Measurements from ENCODE around the gene MORC4.

MORC4 gene

GRCh38 chrX:106901341-106901740 is 98.7 kb downstream of the MORC4 start:
- Histone ChIP-seq H3K79me2 (ENCODE audit: insufficient read depth, low read depth) (no peaks in the 10 kb centered on the region), H3K27me3 (ENCODE audit: insufficient read depth, low read depth) (no peaks in the 10 kb centered on the region), H3K4me3 (IDR thresholded peaks at IDR 0.05; ENCODE audit: insufficient read depth, low read depth, low read length) (no peak overlapping the region), H3K4me1 (ENCODE audit: low read depth, poor library complexity, severe bottlenecking) (no peaks in the 10 kb centered on the region), H3K27ac (no peak overlapping the region), H3K9ac (no peak overlapping the region), H2AFZ (ENCODE audit: low read depth) (no peak overlapping the region), H3K4me2 (no peak overlapping the region), H4K20me1 (ENCODE audit: insufficient read depth) (no peaks in the 10 kb centered on the region), H3K36me3 (ENCODE audit: insufficient read depth) (no peaks in the 10 kb centered on the region)
- TF ChIP-seq CTCF (conservative IDR thresholded peaks at IDR 0.05; ENCODE audit: low read depth, low read length) = no peak

GRCh38 chrX:106899841-106900240 is 100.2 kb downstream of the MORC4 start:
- Histone ChIP-seq H3K4me1 (ENCODE audit: low read depth, poor library complexity, severe bottlenecking) (no peaks in the 10 kb centered on the region), H3K79me2 (ENCODE audit: insufficient read depth, low read depth) (no peaks in the 10 kb centered on the region), H3K36me3 (ENCODE audit: insufficient read depth) (no peaks in the 10 kb centered on the region), H4K20me1 (ENCODE audit: insufficient read depth) (no peaks in the 10 kb centered on the region), H3K9ac (no peak overlapping the region), H3K4me2 (no peak overlapping the region), H3K27ac (no peak overlapping the region), H2AFZ (ENCODE audit: low read depth) (no peak overlapping the region), H3K4me3 (IDR thresholded peaks at IDR 0.05; ENCODE audit: insufficient read depth, low read depth, low read length) (no peak overlapping the region), H3K27me3 (ENCODE audit: insufficient read depth, low read depth) (no peaks in the 10 kb centered on the region)
- no peak for TF ChIP-seq CTCF (conservative IDR thresholded peaks at IDR 0.05; ENCODE audit: low read depth, low read length)

DNA sequence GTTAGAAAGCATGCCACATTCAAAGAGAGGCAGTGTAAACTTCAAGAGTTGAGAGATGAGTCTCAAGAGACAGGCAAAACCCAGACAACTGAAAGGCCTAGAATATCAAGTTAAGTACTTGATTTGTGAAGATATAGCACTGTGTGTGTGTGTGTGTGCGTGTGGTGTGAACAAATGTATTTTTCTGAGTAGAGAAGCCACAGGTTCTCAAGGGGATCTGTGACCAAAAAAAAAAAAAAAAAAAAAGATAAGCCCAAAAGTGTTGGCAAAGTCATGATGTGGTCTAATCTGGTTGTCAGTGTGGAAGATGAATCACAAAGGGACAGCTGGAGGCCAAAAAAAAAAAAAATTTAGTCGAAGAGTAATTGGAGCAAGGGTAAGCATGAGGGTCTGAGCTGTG is 100.7 kb downstream of the MORC4 start:
- Histone ChIP-seq H2AFZ (ENCODE audit: low read depth) (no peak overlapping the region), H3K4me2 (no peak overlapping the region), H3K27ac (no peak overlapping the region), H4K20me1 (ENCODE audit: insufficient read depth) (no peaks in the 10 kb centered on the region), H3K4me1 (ENCODE audit: low read depth, poor library complexity, severe bottlenecking) (no peaks in the 10 kb centered on the region), H3K9ac (no peak overlapping the region), H3K36me3 (ENCODE audit: insufficient read depth) (no peaks in the 10 kb centered on the region), H3K27me3 (ENCODE audit: insufficient read depth, low read depth) (no peaks in the 10 kb centered on the region), H3K79me2 (ENCODE audit: insufficient read depth, low read depth) (no peaks in the 10 kb centered on the region), H3K4me3 (IDR thresholded peaks at IDR 0.05; ENCODE audit: insufficient read depth, low read depth, low read length) (no peak overlapping the region)
- no peak for TF ChIP-seq CTCF (conservative IDR thresholded peaks at IDR 0.05; ENCODE audit: low read depth, low read length)

DNA sequence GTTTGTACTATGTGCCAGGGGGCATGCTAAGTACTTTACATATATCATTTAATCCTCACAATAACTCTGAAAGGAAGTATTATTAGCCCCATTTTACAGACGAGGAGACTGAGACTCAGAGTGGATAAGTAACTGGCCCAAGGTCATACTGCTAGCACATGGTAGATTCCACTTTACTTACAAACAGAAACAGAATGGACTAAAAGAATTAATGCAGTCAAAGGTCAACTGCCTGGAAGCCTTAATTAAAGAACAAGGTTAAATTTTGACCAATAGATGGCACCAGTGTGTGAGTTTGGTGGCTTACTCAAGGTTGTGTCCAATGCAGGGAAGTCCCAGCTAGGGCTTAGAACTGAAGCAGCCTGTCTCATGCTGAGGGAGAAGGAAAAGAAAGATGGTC is 101.5 kb downstream of the MORC4 start:
- Histone ChIP-seq H3K4me1 (ENCODE audit: low read depth, poor library complexity, severe bottlenecking) (no peaks in the 10 kb centered on the region), H3K36me3 (ENCODE audit: insufficient read depth) (no peaks in the 10 kb centered on the region), H3K27me3 (ENCODE audit: insufficient read depth, low read depth) (no peaks in the 10 kb centered on the region), H3K79me2 (ENCODE audit: insufficient read depth, low read depth) (no peaks in the 10 kb centered on the region), H3K9ac (no peak overlapping the region), H4K20me1 (ENCODE audit: insufficient read depth) (no peaks in the 10 kb centered on the region), H3K27ac (no peak overlapping the region), H3K4me2 (no peak overlapping the region), H2AFZ (ENCODE audit: low read depth) (peak overlapping the region; percentile 3; the same call in 1 of the 2 replicates), H3K4me3 (IDR thresholded peaks at IDR 0.05; ENCODE audit: insufficient read depth, low read depth, low read length) (no peak overlapping the region)
- peak; percentile 62 for TF ChIP-seq CTCF (conservative IDR thresholded peaks at IDR 0.05; ENCODE audit: low read depth, low read length)
